ENCODE measurements around the gene IL17RE.

- TF ChIP-seq EZH2 (IDR thresholded peaks at IDR 0.05; ENCODE audit: borderline replicate concordance, low read length) (no peak), CTCF (conservative IDR thresholded peaks at IDR 0.05 in 1 of 2, IDR thresholded peaks at IDR 0.05 in 1 of 2; ENCODE audit: extremely low read depth in 1 of 2, insufficient read depth in 1 of 2, low read depth in 1 of 2, low read length in 2 of 2) (no peak)
These were observed 35.5 kb upstream of the IL17RE start for GRCh38 chr3:9867106-9867505.
